Jurkat, Clone E6-1 (cell line): ENCODE measurements around the gene SHISAL1.
"Not testable (repeated sequence)": the region's sequence is repeated elsewhere in the genome, so short reads cannot be mapped to it uniquely, and the experiment has no call there.

Experiments
- DNase-seq: peaks from one replicate; pipeline ENCODE4 v3.0.0-alpha.2; 2011; ENCODE audit warnings: low read depth, low spot score
- H3K4me3 ChIP-seq: 2 replicates; pipeline ENCODE4 v1.5.1; 2011; ENCODE audit warnings: mild to moderate bottlenecking, low read length, control low read depth, moderate library complexity

SHISAL1 gene

DNA sequence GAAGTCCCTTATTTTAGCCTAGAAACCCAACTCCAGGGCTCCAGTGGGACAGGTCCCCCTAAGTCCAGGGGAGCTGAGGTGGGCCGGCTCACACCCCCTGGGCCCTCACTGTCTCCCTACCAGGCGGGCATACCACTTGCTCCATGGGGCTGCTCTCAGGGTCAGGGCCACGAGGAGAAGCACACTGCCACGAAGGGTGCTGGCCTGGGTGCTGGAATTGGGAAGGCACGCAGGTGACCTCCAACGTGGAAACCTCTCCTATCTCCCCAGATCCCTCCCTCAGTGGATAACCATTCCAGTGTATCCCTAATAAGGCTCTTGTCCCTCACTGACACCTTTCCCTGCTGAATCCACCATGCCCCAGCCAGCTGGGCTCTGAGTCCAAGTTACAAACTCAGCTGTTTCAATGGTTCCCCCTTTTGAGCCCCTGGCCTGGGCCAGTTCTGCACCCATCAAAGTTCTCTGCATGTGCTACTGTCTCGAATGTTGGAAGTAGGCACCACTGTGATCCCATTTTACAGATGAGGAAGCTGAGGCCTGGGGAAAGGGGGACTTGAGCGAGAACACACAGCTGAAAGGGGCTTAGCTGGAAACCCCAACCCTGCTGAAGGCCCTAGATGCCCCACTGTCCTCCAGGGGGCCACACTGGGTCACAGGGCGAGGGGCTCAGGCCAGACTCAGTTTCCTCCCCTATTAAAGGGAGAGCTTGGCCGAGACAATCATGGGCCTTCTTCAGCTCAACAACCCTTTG is 1.5 kb downstream of the SHISAL1 start:
- no peak overlapping the region for H3K4me3 ChIP-seq
- no peak for DNase-seq

DNA sequence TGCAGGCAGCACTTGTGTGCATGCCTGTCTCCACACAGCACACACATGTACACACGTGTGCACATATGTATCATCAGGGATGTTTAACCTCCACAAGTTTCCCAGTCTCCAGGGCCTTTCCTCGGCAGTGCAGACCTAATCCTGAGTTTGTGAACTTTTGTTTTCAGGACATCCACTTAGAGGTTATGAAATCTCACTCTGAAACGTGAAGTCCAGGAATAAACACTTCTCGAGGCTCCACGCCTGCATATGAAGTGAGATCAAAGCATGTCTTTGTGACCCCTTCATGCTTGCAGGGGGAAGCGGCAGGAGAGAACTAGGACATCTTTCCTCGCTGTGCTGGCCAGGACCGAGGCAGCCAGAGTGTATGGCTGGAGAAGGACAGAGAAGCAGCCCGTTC is 3.1 kb downstream of the SHISAL1 start:
- no peak overlapping the region for H3K4me3 ChIP-seq
- DNase-seq = no peak

DNA sequence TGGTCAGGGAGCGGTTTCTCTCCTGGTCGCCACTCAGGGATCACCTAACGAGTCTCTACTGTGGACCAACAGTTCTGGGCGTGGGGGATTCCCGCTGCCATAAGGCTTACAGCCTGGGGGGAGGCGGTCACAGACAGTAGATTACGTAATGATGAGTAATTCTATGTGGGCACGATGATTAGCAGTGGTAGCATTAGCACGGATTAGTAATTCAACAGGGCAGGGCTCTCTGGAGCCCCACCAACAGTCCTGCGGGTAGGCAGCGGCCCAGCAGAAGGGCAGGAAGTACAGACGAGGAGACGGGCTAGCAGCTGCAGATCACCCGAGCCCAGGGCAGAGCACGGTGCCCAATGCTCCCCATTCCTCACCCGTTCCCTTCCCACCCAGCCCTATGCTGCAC is 3.6 kb downstream of the SHISAL1 start:
- DNase-seq = no peak
- H3K4me3 ChIP-seq = no peak overlapping the region

DNA sequence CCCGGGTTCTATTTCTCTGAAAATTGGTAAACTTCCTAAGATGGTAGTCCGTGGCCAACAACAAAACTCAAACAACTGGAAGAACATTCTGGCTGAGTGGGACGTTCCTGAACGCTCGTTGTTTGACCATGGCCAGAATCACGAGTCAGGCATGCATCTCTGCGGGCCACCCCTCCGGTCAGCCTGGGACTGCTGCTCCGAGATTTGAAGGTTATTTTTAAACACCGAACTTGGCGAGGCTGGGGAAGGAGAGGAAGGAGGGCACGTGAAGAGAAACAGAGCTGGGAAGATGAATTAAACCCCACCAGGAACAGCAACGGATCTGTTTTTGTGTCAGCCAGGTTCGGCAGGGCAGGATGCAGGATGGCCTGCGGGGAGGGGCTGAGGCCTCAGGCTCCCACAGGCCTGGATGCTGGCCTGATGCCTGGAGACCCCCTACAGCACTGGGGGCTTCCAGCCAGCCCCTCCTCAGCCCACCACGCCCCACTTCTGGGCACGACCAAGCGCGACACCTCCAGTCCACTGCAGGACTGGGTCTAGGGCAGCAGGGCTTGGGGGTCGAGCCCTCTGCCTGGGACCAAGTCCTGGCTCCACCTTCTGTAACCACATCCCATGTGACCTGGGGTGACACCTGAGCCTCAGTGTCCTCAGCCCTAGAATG is 5.1 kb downstream of the SHISAL1 start:
- DNase-seq = no peak
- H3K4me3 ChIP-seq = no peak overlapping the region

DNA sequence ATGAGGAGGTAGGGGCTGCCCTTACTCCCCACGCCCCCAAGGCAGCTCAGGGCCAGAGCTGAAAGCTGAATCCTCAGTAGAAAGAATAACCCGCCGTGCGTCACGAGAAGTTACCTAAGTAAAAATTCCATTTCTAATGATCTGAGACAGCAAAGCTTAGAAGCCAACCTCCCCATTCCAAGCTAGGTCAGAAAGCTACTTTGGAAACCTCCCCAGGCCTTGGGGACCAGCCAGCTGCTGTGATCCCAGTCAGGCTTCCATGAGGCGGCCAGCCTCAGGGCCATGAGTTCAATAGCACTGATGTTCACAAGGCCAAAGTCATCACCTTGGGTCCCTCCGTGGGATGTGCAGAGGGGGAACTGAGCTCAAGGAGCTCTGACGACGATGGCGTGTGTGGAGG is 6.9 kb downstream of the SHISAL1 start:
- DNase-seq = no peak
- H3K4me3 ChIP-seq = no peak overlapping the region

DNA sequence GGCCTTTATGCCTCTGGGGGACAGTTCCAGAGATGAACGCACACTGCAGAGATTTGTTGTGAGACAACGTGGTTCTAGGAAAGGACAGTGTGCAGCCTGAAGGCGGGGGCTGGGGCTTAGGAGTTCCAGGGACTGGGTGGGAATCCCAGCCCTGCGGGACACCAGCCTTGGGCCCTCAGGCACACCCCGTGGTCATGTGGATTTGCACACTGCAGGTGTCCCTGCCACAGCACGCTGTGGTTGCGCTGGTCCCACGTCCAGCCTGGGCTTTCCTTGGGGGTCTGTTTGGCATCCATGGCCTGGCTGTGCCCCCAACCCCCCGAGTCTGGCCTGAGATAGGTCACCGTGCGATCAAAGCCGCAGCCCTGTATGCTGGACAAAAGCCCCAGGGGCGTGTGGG is 7.3 kb downstream of the SHISAL1 start:
- no peak for DNase-seq
- H3K4me3 ChIP-seq = no peak overlapping the region

DNA sequence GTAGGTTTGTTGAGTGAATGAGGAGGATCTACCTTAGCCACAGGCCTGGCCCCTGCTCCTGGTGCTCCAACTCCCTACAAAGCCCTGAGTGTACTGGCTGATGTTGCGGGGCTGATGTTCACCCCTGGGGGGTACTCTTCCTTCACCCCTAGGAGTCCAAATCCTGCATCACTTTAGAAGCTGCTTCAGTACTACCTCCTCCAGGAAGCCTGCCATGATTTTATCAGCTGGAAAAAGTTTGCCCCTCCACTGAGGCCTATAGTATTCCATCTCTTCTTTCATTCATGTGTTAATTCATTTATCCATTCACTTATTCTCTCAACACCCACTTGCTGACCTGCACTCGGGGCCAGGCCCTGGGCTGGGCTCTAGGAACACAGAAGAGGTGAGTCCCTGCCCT is 7.8 kb downstream of the SHISAL1 start:
- no peak for DNase-seq

DNA sequence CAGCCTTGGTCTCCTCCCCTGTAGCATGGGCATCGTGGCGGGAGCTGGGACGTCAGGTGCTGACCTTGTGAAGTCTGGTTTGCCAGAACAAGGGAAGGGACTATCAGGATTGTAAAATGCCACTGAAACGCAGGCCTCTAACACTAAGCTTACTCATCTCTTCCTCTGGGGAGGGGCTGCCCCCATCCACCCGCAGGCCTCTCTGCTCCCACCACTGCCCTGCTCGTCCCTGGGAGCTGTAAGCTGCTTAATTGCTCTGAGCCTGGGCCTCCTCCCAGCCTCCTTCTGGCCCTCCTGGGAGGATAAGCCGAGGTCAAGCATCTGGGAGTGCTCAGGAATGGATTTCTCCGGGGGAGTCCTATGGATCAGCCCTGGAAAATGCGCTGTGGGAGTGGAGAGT is 8.4 kb downstream of the SHISAL1 start:
- H3K4me3 ChIP-seq = no peak overlapping the region
- no peak for DNase-seq

More for the DNA sequence above, 7.8 kb downstream of the SHISAL1 start:
- no peak overlapping the region for H3K4me3 ChIP-seq

DNA sequence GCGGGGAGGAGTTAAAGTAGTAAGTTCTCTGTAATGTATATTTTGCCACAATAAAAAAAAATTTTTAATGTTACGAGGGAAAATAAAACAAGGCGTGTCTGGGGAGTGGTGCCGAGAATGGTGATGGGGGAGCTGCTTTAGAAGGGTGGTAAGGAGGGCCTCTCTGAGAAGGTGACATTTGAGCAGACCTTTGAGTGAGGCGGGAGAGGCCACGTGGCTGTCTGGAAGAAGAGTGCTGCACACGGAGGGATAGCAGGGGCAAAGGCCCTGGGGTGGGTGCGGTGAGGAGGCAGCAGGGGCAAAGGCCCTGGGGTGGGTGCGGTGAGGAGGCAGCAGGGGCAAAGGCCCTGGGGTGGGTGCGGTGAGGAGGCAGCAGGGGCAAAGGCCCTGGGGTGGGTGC is 10.4 kb downstream of the SHISAL1 start:
- DNase-seq, H3K4me3 ChIP-seq: not testable (repeated sequence)

DNA sequence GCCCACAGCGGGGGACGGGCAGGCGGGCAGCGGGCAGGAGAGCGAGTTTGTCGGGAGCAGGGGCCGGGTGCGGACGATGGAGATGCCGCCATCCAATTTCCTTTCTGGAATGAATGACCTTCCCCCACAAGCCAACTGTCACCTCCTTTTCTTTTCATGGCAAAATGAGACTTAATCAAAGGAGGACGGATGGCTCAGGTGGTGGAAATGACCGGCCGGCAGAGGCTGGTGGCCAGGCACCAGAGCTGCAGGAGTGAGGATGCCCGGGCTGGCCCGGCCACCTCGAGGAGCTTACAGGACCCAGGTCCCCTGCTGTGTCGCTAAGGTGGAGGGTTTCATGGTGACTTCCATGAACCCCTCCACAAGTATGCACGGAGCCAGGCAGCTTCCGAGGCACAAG is 11.7 kb downstream of the SHISAL1 start:
- no peak for DNase-seq
- H3K4me3 ChIP-seq = no peak overlapping the region

DNA sequence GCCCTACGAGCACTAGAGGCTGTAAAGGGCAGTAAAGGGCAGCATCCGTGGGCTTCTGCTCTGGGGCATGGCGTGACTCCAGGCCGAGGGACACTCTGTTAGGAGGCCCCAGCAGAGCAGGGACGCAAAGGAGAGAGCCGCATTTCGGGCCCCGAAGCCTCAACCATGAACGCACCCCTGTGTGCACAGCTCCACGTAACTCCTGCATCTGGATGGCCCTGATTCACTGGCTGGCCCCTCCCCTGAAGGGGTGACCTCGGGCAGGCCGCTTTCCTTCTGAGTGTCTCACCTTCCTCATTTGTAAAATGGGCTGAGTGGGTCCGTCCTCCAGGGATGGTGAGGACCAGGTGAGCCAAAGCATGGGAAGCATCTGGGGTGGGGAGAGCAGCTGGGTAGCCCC is 13.6 kb downstream of the SHISAL1 start:
- DNase-seq = no peak
- H3K4me3 ChIP-seq = no peak overlapping the region

DNA sequence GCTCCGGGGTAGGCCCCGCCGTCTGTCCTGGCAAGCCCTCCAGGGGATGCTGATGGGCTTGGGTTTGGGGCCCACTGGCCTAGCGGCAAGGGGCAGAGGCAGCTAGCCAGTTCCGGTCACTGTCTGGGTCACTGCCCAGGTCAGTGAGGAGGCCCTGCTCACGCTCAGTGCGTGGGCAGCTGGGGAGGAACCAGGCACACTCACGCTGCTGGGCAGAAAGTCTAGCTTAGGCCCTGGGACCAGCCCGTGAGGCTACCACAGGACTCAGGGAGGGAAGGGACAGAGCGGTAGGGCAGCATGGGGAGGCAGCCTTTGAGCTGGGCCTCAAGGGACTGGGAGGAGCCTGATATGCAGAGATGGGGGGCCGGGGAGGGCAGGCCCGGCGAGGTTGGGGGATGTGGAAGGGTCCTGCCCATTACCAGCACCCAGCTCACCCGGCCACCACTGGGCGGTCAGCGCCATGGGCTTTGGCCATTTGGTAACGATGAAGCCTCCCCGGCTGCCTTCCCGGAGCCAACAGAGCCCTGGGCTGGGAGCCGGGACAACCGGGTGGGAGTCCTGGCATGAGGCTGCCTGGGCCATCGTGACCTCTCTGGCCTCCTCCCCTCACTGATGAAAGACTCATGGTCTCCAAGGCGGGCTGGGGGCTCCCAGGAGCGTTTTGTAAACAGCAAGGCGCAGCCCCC is 14.2 kb downstream of the SHISAL1 start:
- no peak overlapping the region for H3K4me3 ChIP-seq
- DNase-seq = no peak

DNA sequence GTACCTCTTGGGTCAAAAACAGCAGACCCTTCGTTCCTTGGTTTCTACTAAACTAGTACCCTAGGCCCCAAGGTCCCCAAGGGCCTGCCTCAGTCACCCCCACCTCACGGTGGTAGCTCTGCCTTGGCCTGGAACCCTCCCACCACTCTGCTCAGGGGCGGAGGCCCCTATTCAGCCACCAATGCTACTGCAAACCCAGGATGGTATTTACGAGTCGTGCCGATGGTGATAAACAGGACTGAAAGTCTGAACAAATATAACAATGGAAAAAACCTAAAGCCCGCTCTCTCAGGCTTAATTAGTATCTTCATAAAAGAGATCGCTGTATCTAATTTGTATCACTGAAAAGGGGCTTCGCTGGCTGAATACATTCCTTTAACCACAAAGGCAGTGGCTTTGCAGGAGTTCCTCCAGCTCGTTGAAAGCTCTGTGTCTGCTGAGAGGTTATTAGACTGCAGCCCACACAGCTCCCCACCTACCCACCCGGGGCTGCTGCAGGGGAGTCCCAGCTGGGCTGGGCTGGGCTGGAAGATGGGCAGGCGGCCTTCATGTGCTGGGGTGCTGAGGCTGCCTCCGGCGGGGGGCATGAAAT is 15.2 kb downstream of the SHISAL1 start:
- no peak for DNase-seq
- H3K4me3 ChIP-seq = no peak overlapping the region

DNA sequence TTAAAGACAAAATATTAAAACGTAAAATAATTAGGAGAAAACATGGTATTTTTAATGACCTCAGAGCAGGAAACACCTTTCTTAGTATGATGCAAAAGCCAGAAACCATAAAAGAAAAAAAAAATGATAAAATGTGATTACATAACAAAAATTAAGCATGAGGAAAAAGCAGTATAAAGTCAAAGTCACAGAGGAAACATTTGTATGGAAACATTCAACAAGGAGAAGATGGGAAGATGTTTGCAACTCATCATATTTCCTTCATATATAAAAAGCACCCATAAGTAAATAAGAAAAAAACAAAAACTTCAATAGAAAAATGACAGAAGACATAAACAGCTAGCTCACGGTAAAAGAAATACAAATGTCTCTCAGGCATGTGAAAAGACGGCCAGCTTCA is 17.3 kb downstream of the SHISAL1 start:
- no peak overlapping the region for H3K4me3 ChIP-seq
- no peak for DNase-seq

DNA sequence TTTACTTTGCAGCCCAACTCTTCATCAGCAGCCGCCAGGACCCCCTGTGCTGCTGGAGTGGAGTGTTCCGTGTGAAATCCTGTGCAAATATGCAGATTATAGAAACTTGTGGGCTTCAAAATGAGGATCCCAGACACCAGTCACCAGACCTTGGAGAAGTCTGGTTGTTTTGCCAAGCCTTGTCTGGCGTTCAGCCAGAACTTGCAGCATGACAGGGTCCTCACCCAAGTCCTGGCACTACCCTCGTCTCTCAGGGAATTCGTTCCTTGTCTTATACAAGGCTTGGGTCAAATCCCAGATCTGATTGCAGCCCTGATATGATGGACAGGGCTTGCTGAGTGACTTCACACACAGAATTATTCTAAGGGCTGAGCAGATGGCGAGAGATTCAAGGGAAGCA is 18.9 kb downstream of the SHISAL1 start:
- DNase-seq = no peak
- H3K4me3 ChIP-seq = no peak overlapping the region

DNA sequence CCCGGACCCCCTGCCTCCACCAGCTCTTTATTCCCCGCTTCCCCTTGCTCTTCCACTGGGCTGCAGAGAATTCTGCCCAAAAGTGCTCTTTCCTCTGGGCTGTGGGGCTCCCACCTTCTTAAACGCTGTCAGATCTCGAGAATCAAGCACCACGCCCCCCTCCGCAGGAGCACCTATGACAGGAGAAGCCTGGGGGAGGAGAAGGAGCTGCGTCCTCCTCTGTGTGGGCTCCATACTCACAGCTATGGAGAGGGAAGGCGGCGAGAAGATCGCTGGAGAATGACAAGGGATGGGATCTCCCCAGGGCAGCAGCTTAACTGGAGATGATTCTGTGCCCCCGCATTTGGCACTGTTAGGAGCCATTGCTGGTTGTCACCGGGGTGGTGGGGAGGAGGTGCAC is 19.7 kb downstream of the SHISAL1 start:
- no peak overlapping the region for H3K4me3 ChIP-seq
- no peak for DNase-seq

DNA sequence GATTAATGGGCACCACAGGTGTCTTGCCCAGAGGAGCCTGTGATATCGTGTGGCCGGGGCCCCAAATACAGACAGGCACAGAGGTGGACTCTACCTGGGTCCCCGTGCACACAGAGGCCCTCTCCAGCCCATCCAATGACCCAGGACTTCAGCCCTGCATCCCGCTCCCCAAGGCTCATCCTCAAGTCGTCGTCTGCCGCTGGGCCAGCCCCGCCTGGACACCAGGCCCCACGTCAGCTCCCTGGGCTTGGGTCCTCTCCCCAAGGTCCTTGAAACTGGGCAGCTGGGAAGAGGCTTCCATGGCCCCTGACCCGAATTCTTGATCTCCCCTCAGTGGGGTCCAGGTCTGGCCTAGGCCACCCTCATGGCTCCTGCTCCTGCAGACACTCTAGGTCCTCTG is 20.2 kb downstream of the SHISAL1 start:
- DNase-seq = no peak
- H3K4me3 ChIP-seq = no peak overlapping the region

DNA sequence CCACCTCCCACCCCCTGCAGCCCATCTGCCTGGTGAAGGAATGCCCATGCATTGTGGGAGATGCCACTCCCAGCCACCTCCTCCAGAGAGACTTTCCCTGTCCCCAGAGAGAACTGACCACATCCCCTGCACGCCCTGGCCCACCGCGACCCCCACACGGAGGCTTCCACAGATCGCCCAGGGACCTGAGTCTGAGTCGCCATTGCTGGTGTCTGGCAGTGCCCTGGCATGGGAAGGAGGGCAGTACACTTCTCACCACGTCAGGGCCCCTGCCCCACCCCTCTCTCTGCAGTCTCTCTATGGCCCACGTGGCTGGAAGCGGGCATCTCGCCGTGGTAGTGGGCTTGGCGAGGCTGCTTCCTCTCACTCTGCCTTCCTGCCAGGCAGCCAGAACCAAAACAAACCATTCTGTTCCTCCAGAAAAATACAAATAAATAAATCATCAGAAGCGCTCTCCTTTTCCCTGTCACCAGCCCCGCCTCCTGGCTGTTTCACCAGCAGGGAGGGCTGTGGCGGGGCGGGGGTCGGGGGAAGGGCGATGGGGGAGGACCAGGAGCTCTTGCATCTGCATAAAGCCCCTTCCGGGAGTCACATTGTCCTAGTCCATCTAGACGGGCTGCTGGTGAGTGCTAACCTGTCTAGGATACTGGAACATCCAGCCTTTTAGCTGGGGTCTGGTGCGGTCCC is 20.9 kb downstream of the SHISAL1 start:
- DNase-seq = no peak
- H3K4me3 ChIP-seq = no peak overlapping the region

DNA sequence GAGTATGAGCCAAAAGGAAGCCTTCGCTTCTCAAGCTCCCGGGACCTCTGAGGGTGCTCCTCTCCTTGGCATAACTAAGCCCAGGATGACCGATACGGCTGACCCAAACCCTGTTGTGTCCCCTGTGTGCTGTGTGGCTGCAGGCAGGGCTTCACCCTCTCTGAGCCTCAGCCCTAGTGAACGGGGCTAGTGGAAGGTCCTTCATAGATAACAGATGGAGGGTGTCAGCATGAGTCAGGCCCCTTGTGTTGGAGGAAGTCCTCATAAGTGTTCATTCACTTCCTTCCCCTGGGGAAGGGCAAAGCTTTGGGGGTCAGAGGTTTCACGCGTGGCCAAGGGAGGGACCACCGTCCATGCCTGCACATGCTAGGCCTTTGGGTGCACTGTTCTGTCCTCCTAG is 21.5 kb downstream of the SHISAL1 start:
- H3K4me3 ChIP-seq = no peak overlapping the region
- DNase-seq = no peak
